OCI-LY7 (cell line): ENCODE results near the gene UNC50. TPM values are rescaled to one million over a fixed set of nuclear protein-coding genes. Genes with fewer than 3 reads are reported as not detected.

Experiments
- BruUV-seq: library from RNA; stranded (reverse); fragments of 400-500 nt; replicated peaks from 2 replicates; lab custom pipeline; 2021; lab: Mats Ljungman, UMichigan
- CTCF ChIA-PET: fragments of 300-600 bp; sonication (Branson Sonifier 250); formaldehyde crosslinking; loops from one replicate; lab custom pipeline; 2022; ENCODE audit warnings: antibody characterized with exemption; ENCODE audit not compliant: unreplicated experiment; lab: Charles Lee
- POLR2A ChIA-PET: fragments of 300-600 bp; sonication (Branson Sonifier 250); formaldehyde crosslinking; loops from one replicate; lab custom pipeline; 2022; ENCODE audit warnings: antibody characterized with exemption; lab: Charles Lee
- DNase-seq: peaks from one replicate; pipeline ENCODE4 v3.0.0-alpha.2; 2015; ENCODE audit warnings: low spot score
- H2AFZ ChIP-seq: fragments of 200-600 bp; sonication (generic), shearing (Covaris generic); 2 replicates; pipeline ENCODE4 v1.6.1; 2014; ENCODE audit warnings: mild to moderate bottlenecking, antibody characterized with exemption, low read length, moderate library complexity
- H3K27ac ChIP-seq: fragments of 200-600 bp; sonication (generic); 2 replicates; pipeline ENCODE4 v1.5.1; 2014; ENCODE audit warnings: mixed run types, low read depth, mild to moderate bottlenecking, moderate library complexity, low read length, inconsistent platforms; ENCODE audit not compliant: poor library complexity, severe bottlenecking
- H3K36me3 ChIP-seq: fragments of 200-600 bp; sonication (generic); 2 replicates; pipeline ENCODE4 v1.6.1; 2014; ENCODE audit warnings: mild to moderate bottlenecking, antibody characterized with exemption, low read length, moderate library complexity, mixed read lengths; ENCODE audit not compliant: insufficient read depth
- H3K4me1 ChIP-seq: fragments of 200-600 bp; sonication (generic); 2 replicates; pipeline ENCODE4 v1.5.1; 2014; ENCODE audit warnings: mild to moderate bottlenecking, low read length; ENCODE audit not compliant: insufficient read depth, poor library complexity, severe bottlenecking
- H3K4me2 ChIP-seq: fragments of 200-600 bp; sonication (generic); 2 replicates; pipeline ENCODE4 v1.6.1; 2014; ENCODE audit warnings: mild to moderate bottlenecking, low read length
- H3K4me3 ChIP-seq: fragments of 200-600 bp; sonication (generic); 2 replicates; pipeline ENCODE4 v1.5.1; 2014; ENCODE audit warnings: mild to moderate bottlenecking, low read depth, low read length; ENCODE audit not compliant: poor library complexity, severe bottlenecking
- H3K79me2 ChIP-seq: fragments of 200-600 bp; sonication (generic); 2 replicates; pipeline ENCODE4 v1.6.1; 2016; ENCODE audit warnings: low read depth, mild to moderate bottlenecking, low read length, moderate library complexity, mixed read lengths; ENCODE audit not compliant: insufficient read depth
- H3K9me2 ChIP-seq: fragments of 200-600 bp; sonication (generic); 2 replicates; pipeline ENCODE4 v1.6.1; 2016; ENCODE audit warnings: mild to moderate bottlenecking, low read length, mixed read lengths; ENCODE audit not compliant: insufficient read depth
- H3K9me3 ChIP-seq: fragments of 200-600 bp; sonication (generic); 2 replicates; pipeline ENCODE4 v1.6.1; 2014; ENCODE audit warnings: mild to moderate bottlenecking, mixed run types, low read length, mixed read lengths
- H4K20me1 ChIP-seq: fragments of 200-600 bp; sonication (generic); 2 replicates; pipeline ENCODE4 v1.6.1; 2014; ENCODE audit warnings: mild to moderate bottlenecking, antibody characterized with exemption, low read length, moderate library complexity, mixed read lengths; ENCODE audit not compliant: insufficient read depth
- CTCF ChIP-seq: fragments of 200-600 bp; sonication (generic); conservative IDR thresholded peaks from 2 replicates; pipeline ENCODE4 v1.5.1; 2014; ENCODE audit warnings: mild to moderate bottlenecking, antibody characterized with exemption, low read length, moderate library complexity, mixed read lengths
- EZH2phosphoT487 ChIP-seq: fragments of 200-600 bp; sonication (generic); IDR thresholded peaks from 2 replicates; pipeline ENCODE4 v1.6.1; 2018; ENCODE audit warnings: low read depth, borderline replicate concordance, mild to moderate bottlenecking, mixed run types, antibody characterized with exemption, low read length, moderate library complexity, mixed read lengths
- intact Hi-C: fragments of 100-400 bp; cut with micrococcal nuclease; formaldehyde crosslinking; loops from one replicate; pipeline ENCODE4 v1.10.0; 2022; ENCODE audit not compliant: unreplicated experiment
- total RNA-seq, 2 experiments: library from RNA; depleted of rRNA in 1 of 2; stranded (reverse); fragments of >200 nt in 1 of 2; shearing (Covaris generic) in 1 of 2; gene quantifications; 2 replicates each; pipeline ENCODE4 v1.2.3, GENCODE V29; 2014 to 2022

Gene UNC50
- total RNA-seq, 2 experiments from 2014 or later: 24.4 to 33.3 TPM

- Histone ChIP-seq H3K9me3 (peaks cover 5% of the 10 kb centered on the region; the same call in 1 of the 2 replicates), H3K4me1 (no peaks in the 10 kb centered on the region), H3K9me2 (no peaks in the 10 kb centered on the region), H3K27ac (no peak overlapping the region), H2AFZ (no peak overlapping the region), H3K4me3 (no peak overlapping the region), H4K20me1 (no peaks in the 10 kb centered on the region), H3K36me3 (0 out of 2 replicates have a peak, but pooled peaks cover 6% of the 10 kb centered on the region), H3K4me2 (no peak overlapping the region), H3K79me2 (no peaks in the 10 kb centered on the region)
- no peak for DNase-seq
- ChIA-PET POLR2A (interaction anchor here (0.6 to 0.7 kb wide), 4 partner anchors 27 to 92 kb away, joined by 3 to 5 read pairs (median 3); no protein-coding TSS in a partner anchor), CTCF (no interaction called here)
- intact Hi-C loops: no loop called here
- BruUV-seq: no TSS peak
- no peak for TF ChIP-seq EZH2phosphoT487
- no peak for TF ChIP-seq CTCF
These were observed 55.2 kb downstream of the UNC50 start for GRCh38 chr2:98663511-98664090.

GRCh38 chr2:98664323-98664722 is 55.9 kb downstream of the UNC50 start:
- no peak overlapping the region for H2AFZ ChIP-seq
- no peak overlapping the region for H3K27ac ChIP-seq

More at GRCh38 chr2:98664323-98664722, 55.9 kb downstream of the UNC50 start:
- Histone ChIP-seq H4K20me1 (no peaks in the 10 kb centered on the region), H3K4me3 (no peak overlapping the region), H3K4me1 (no peaks in the 10 kb centered on the region), H3K9me3 (peaks cover 5% of the 10 kb centered on the region; the same call in 1 of the 2 replicates), H3K4me2 (no peak overlapping the region), H3K36me3 (0 out of 2 replicates have a peak, but pooled peaks cover 6% of the 10 kb centered on the region), H3K79me2 (no peaks in the 10 kb centered on the region), H3K9me2 (no peaks in the 10 kb centered on the region)
- DNase-seq: no peak
- CTCF ChIA-PET: no interaction called here
- POLR2A ChIA-PET: interaction anchor here (0.6 kb wide), 1 partner anchor 26 kb away, joined by 3 read pairs; no protein-coding TSS in a partner anchor
- no peak for TF ChIP-seq CTCF
- TF ChIP-seq EZH2phosphoT487: no peak
- no TSS peak for BruUV-seq
- intact Hi-C loops: no loop called here
